ENCODE results near the gene DCX. TPM values are rescaled to one million over a fixed set of nuclear protein-coding genes. Genes with fewer than 3 reads are reported as not detected.

Gene DCX
- total RNA-seq (under 1 TPM in 1 of 2 donors, not detected in 1; 0.42 TPM), polyA plus RNA-seq (not detected)
- long read RNA-seq, donor 1 = 0 reads
- long read RNA-seq, donor 2 = 0 reads

DNA sequence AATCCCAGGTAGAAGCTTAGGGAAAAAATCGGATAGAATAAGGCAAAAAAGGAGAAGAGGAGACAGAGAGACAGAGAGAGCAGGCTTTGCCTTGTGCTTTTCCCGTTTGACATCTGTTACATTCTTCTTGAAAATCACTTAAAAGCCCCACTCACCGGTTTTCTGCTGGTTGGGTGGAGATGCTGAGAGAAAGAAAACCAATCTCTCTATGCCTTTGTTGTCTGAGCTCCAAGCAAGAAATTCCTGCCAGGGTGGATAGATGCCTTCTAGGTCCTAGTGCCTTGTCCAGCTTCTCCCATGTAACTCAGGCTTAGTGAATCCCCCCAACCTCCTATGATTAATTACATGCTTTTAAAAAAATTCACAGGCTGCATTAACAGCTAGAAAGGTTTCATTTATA, at the start of gene DCX:
Gene DCX, minus strand, starts transcription at position 210 of the 400 bp plus-strand sequence. CDS start 1,794 bp downstream, outside the sequence.
- Histone ChIP-seq H3K9me3 (ENCODE audit: control insufficient read depth, low read length) (no peaks in the 10 kb centered on the region), H3K36me3 (ENCODE audit: control insufficient read depth in 1 of 2, insufficient read depth in 2 of 2, low read length in 1 of 2) (no peaks in the 10 kb centered on the region), H3K4me1 (ENCODE audit: control insufficient read depth in 1 of 2, insufficient read depth in 2 of 2, low read length in 2 of 2) (no peaks in the 10 kb centered on the region), H3K27me3 (ENCODE audit: control insufficient read depth in 1 of 2, insufficient read depth in 2 of 2, low read length in 1 of 2) (no peaks in the 10 kb centered on the region), H3K27ac (ENCODE audit: low read depth in 1 of 2, low read length in 2 of 2) (no peak within 1 kb of the TSS), H3K4me3 (ENCODE audit: low read length in 2 of 2) (no peak within 1 kb of the TSS)
- DNase-seq (no peak), ATAC-seq (ENCODE audit: low FRiP score) (no peak)
- intact Hi-C loops (cut with DNase I) = no loop called here
- 1 to 5% methylated on average over 3 of the region's 3 CpGs for WGBS, 2 donors

DNA sequence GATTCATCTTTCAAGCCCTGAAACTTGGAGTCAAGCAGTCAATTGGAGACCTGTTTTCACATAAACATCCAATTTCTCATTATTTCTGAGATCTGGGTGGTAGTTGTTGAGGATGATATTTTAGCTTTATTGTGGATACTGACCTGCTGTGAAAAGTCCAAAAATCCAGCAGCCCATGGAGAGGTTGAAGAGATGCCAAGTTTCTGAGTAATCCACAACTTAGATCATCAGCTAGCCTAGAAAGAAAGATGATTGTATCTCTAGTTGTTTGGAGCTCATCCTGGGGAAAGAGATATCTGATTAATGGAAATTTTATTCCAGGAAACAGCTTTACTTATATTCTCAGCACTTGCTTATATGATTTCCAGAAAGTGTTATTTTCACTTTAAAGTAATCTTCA, 48.6 kb upstream of the DCX start:
- intact Hi-C loops (cut with DNase I) = no loop called here
- H3K36me3 ChIP-seq (ENCODE audit: control insufficient read depth in 1 of 2, insufficient read depth in 2 of 2, low read length in 1 of 2) = no peaks in the 10 kb centered on the region
- no peak for ATAC-seq (ENCODE audit: low FRiP score)
- H3K9me3 ChIP-seq (ENCODE audit: control insufficient read depth, low read length) = no peaks in the 10 kb centered on the region
- H3K4me3 ChIP-seq (ENCODE audit: low read length in 2 of 2) = no peak overlapping the region
- no peaks in the 10 kb centered on the region for H3K27me3 ChIP-seq (ENCODE audit: control insufficient read depth in 1 of 2, insufficient read depth in 2 of 2, low read length in 1 of 2)
- no peak overlapping the region for H3K27ac ChIP-seq (ENCODE audit: low read depth in 1 of 2, low read length in 2 of 2)
- DNase-seq = no peak
- no peaks in the 10 kb centered on the region for H3K4me1 ChIP-seq (ENCODE audit: control insufficient read depth in 1 of 2, insufficient read depth in 2 of 2, low read length in 2 of 2)

DNA sequence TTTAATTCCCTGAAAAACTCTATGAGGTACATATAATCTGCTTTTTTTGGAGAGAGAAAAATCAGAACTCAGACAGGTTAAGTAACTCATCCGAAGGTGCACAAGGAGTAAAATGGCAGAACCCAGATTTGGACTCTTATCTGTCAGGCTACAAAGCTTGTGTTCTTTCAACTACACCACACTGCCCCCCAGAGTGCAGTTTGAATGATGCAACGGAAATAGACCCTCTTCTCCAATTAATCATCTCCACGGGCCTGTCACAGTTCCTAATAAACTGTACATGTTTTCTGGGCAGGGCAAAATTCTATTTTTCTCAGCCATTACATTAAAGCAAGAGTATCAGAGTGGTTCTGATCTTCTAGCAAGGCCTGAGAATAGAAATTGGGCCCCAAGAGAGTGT, 35.3 kb upstream of the DCX start:
- ATAC-seq (ENCODE audit: low FRiP score) = no peak
- H3K4me1 ChIP-seq (ENCODE audit: control insufficient read depth in 1 of 2, insufficient read depth in 2 of 2, low read length in 2 of 2) = no peaks in the 10 kb centered on the region
- no peaks in the 10 kb centered on the region for H3K9me3 ChIP-seq (ENCODE audit: control insufficient read depth, low read length)
- 33 to 35% methylated on average over 3 of the region's 3 CpGs for WGBS, 2 donors
- no peaks in the 10 kb centered on the region for H3K36me3 ChIP-seq (ENCODE audit: control insufficient read depth in 1 of 2, insufficient read depth in 2 of 2, low read length in 1 of 2)
- intact Hi-C loops (cut with DNase I) = no loop called here
- H3K4me3 ChIP-seq (ENCODE audit: low read length in 2 of 2) = no peak overlapping the region
- H3K27ac ChIP-seq (ENCODE audit: low read depth in 1 of 2, low read length in 2 of 2) = no peak overlapping the region
- DNase-seq = no peak
- H3K27me3 ChIP-seq (ENCODE audit: control insufficient read depth in 1 of 2, insufficient read depth in 2 of 2, low read length in 1 of 2) = no peaks in the 10 kb centered on the region

DNA sequence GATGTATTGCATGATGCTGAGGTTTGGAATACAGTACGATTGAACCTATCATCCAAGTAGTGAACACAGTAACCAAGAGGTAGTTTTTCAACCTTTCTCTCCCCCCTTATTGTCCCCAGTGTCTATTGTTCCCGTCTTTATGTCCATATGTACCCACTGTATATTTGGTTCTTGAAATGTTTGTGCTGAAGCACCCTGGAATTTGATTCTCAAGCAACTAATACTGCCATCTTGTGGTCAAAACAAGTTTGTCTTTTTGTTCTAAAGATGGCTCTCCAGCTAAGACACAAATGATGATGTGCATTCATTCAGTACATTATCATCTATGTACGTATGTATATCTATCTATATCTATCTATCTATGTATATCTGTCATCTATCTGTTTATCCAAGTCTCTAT, 33.5 kb upstream of the DCX start:
- H3K36me3 ChIP-seq (ENCODE audit: control insufficient read depth in 1 of 2, insufficient read depth in 2 of 2, low read length in 1 of 2) = no peaks in the 10 kb centered on the region
- no peaks in the 10 kb centered on the region for H3K27me3 ChIP-seq (ENCODE audit: control insufficient read depth in 1 of 2, insufficient read depth in 2 of 2, low read length in 1 of 2)
- H3K27ac ChIP-seq (ENCODE audit: low read depth in 1 of 2, low read length in 2 of 2) = no peak overlapping the region
- no peaks in the 10 kb centered on the region for H3K9me3 ChIP-seq (ENCODE audit: control insufficient read depth, low read length)
- WGBS, 2 donors = 25 to 27% methylated on average over 3 of the region's 3 CpGs
- H3K4me3 ChIP-seq (ENCODE audit: low read length in 2 of 2) = no peak overlapping the region
- H3K4me1 ChIP-seq (ENCODE audit: control insufficient read depth in 1 of 2, insufficient read depth in 2 of 2, low read length in 2 of 2) = no peaks in the 10 kb centered on the region
- intact Hi-C loops (cut with DNase I) = no loop called here
- ATAC-seq (ENCODE audit: low FRiP score) = no peak
- DNase-seq = no peak

DNA sequence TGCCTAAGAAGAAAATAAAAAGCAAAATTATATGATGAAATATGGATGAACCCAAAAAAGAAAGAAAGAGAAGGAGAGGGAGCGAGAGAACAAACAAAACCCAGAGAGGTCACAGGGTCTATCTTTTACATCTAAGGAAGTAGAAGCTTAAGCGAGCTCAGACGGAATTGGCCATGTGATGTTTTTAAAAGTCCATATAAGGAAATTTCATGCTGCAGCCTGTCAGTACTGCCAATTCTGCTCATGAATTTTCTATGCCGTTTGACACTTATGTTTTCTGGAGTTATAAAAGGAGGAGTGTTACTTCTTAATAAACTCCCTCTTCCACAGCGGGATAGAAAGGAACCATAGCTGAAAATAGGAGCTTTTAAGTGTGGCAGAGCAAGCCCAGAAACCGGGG, 32.9 kb upstream of the DCX start:
- DNase-seq (no peak), ATAC-seq (ENCODE audit: low FRiP score) (no peak)
- H3K9me3 ChIP-seq (ENCODE audit: control insufficient read depth, low read length) = no peaks in the 10 kb centered on the region
- no peak overlapping the region for H3K4me3 ChIP-seq (ENCODE audit: low read length in 2 of 2)
- H3K36me3 ChIP-seq (ENCODE audit: control insufficient read depth in 1 of 2, insufficient read depth in 2 of 2, low read length in 1 of 2) = no peaks in the 10 kb centered on the region
- H3K27ac ChIP-seq (ENCODE audit: low read depth in 1 of 2, low read length in 2 of 2) = no peak overlapping the region
- H3K4me1 ChIP-seq (ENCODE audit: control insufficient read depth in 1 of 2, insufficient read depth in 2 of 2, low read length in 2 of 2) = no peaks in the 10 kb centered on the region
- intact Hi-C loops (cut with DNase I) = no loop called here
- 21 to 24% methylated on average over 6 of the region's 6 CpGs for WGBS, 2 donors
- no peaks in the 10 kb centered on the region for H3K27me3 ChIP-seq (ENCODE audit: control insufficient read depth in 1 of 2, insufficient read depth in 2 of 2, low read length in 1 of 2)

DNA sequence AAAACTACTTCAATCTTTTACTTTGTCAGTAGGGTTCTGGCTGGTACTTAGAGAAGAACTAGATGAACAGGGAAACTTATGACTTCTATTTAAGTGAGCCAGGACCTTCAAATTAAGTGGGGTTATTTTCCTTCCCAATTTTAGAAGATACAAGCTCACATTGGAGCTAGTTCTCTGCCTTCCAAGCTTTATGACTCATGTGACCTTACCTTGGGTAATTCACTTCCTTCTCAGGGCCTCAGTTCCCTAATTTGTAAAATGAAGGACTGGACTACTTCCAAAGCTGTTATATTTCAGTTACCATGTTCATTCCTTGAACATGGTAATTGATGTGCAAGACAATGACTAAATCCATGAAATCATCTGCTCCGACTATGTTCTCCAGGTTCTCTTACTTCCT, 32.0 kb upstream of the DCX start:
- WGBS, 2 donors = 84 to 97% methylated on average over 1 of the region's 1 CpG
- no peaks in the 10 kb centered on the region for H3K27me3 ChIP-seq (ENCODE audit: control insufficient read depth in 1 of 2, insufficient read depth in 2 of 2, low read length in 1 of 2)
- no peaks in the 10 kb centered on the region for H3K9me3 ChIP-seq (ENCODE audit: control insufficient read depth, low read length)
- DNase-seq = no peak
- H3K4me1 ChIP-seq (ENCODE audit: control insufficient read depth in 1 of 2, insufficient read depth in 2 of 2, low read length in 2 of 2) = no peaks in the 10 kb centered on the region
- intact Hi-C loops (cut with DNase I) = no loop called here
- no peak overlapping the region for H3K27ac ChIP-seq (ENCODE audit: low read depth in 1 of 2, low read length in 2 of 2)
- no peaks in the 10 kb centered on the region for H3K36me3 ChIP-seq (ENCODE audit: control insufficient read depth in 1 of 2, insufficient read depth in 2 of 2, low read length in 1 of 2)
- no peak for ATAC-seq (ENCODE audit: low FRiP score)
- H3K4me3 ChIP-seq (ENCODE audit: low read length in 2 of 2) = no peak overlapping the region

DNA sequence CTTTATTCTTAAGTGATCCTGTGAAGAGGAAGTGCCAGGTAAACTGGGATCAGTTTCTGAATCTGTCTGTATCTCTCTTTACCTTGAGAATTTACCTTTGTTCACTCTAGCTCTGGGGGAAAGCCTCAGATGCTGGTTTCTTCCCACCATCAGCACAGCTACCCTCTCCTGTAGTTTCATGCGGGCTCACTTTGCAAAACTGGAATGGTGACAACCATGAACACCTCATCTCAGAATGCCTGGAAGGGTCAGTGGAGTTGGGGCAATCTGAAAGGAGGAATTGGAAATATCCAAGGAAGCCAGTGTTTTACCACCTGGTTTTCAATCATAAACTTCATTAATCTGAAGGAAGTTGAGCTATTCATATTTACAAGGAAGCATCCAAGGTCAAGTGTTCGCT, 30.8 kb upstream of the DCX start:
- Histone ChIP-seq H3K27me3 (ENCODE audit: control insufficient read depth in 1 of 2, insufficient read depth in 2 of 2, low read length in 1 of 2) (no peaks in the 10 kb centered on the region), H3K4me1 (ENCODE audit: control insufficient read depth in 1 of 2, insufficient read depth in 2 of 2, low read length in 2 of 2) (no peaks in the 10 kb centered on the region)
- WGBS, 2 donors = 75 to 94% methylated on average over 2 of the region's 2 CpGs

DNA sequence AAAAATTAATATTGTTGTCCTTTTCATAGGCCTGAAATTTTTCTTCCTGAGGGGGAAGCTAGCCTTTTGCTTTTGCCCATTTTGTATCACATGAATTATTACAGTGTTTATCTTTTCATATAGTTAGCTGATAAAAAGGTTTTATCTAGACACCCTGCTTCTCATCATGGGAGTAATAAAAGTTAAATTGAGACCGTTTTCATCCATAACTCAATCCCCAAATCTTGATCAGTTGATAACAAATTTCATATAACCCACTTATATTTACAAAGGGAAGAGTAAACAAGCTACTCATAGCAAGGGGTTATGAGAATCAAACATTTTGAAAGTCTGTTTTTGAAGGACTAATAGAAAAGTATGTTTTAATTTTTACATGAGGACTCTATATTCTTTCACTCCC, 23.5 kb upstream of the DCX start:
- ATAC-seq (ENCODE audit: low FRiP score) = no peak
- intact Hi-C loops (cut with DNase I) = no loop called here

More for the DNA sequence above, 30.8 kb upstream of the DCX start:
- no peak for ATAC-seq (ENCODE audit: low FRiP score)
- Histone ChIP-seq H3K36me3 (ENCODE audit: control insufficient read depth in 1 of 2, insufficient read depth in 2 of 2, low read length in 1 of 2) (no peaks in the 10 kb centered on the region), H3K4me3 (ENCODE audit: low read length in 2 of 2) (no peak overlapping the region), H3K9me3 (ENCODE audit: control insufficient read depth, low read length) (no peaks in the 10 kb centered on the region), H3K27ac (ENCODE audit: low read depth in 1 of 2, low read length in 2 of 2) (no peak overlapping the region)
- intact Hi-C loops (cut with DNase I) = no loop called here
- no peak for DNase-seq

DNA sequence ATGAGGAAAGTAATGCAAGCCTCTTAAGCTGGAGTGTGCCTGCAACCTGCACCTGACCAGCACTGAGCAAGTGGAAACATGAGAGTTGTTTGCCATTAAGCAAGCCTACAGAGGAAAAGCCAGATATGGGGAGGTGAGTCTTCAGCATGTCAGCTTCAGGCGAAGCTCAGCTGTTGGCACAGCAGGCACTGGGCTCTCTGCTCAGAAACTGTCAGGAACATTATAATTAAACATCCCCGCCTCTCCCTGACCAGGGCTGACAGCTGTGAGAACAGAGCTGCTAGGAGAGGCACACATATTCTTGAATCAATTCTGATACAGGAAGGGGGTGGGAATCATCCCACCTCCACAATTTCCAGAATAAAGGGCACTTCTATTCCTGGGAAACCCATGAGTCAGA, 19.0 kb upstream of the DCX start:
- Histone ChIP-seq H3K36me3 (ENCODE audit: control insufficient read depth in 1 of 2, insufficient read depth in 2 of 2, low read length in 1 of 2) (no peaks in the 10 kb centered on the region), H3K27ac (ENCODE audit: low read depth in 1 of 2, low read length in 2 of 2) (no peak overlapping the region), H3K4me1 (ENCODE audit: control insufficient read depth in 1 of 2, insufficient read depth in 2 of 2, low read length in 2 of 2) (no peaks in the 10 kb centered on the region), H3K9me3 (ENCODE audit: control insufficient read depth, low read length) (no peaks in the 10 kb centered on the region), H3K27me3 (ENCODE audit: control insufficient read depth in 1 of 2, insufficient read depth in 2 of 2, low read length in 1 of 2) (no peaks in the 10 kb centered on the region), H3K4me3 (ENCODE audit: low read length in 2 of 2) (no peak overlapping the region)
- intact Hi-C loops (cut with DNase I) = no loop called here
- WGBS, 2 donors = 32 to 63% methylated on average over 2 of the region's 2 CpGs
- ATAC-seq (ENCODE audit: low FRiP score) (no peak), DNase-seq (no peak)

More for the DNA sequence above, 23.5 kb upstream of the DCX start:
- H3K9me3 ChIP-seq (ENCODE audit: control insufficient read depth, low read length) = no peaks in the 10 kb centered on the region
- no peaks in the 10 kb centered on the region for H3K27me3 ChIP-seq (ENCODE audit: control insufficient read depth in 1 of 2, insufficient read depth in 2 of 2, low read length in 1 of 2)
- H3K4me1 ChIP-seq (ENCODE audit: control insufficient read depth in 1 of 2, insufficient read depth in 2 of 2, low read length in 2 of 2) = no peaks in the 10 kb centered on the region
- H3K36me3 ChIP-seq (ENCODE audit: control insufficient read depth in 1 of 2, insufficient read depth in 2 of 2, low read length in 1 of 2) = no peaks in the 10 kb centered on the region
- no peak overlapping the region for H3K27ac ChIP-seq (ENCODE audit: low read depth in 1 of 2, low read length in 2 of 2)
- H3K4me3 ChIP-seq (ENCODE audit: low read length in 2 of 2) = no peak overlapping the region
- DNase-seq = no peak
- WGBS, 2 donors = 41 to 81% methylated on average over 1 of the region's 1 CpG

All from aorta (tissue), 5 donors.